ENCODE data around the gene PRR5. TPM values are rescaled to one million over a fixed set of nuclear protein-coding genes. Genes with fewer than 3 reads are reported as not detected.
"Not testable (repeated sequence)": the region's sequence is repeated elsewhere in the genome, so short reads cannot be mapped to it uniquely, and the experiment has no call there.

Gene PRR5
- total RNA-seq, 1 experiment from 2014 or later, result 11.3 TPM

- DNase-seq (ENCODE audit: low read depth, low spot score), result peak; percentile 52
- in situ Hi-C loops (cut with HindIII; ENCODE audit: low pct_unique_long_range_greater_than_20kb, low sequenced_read_pairs), result no loop called here
Measured at GRCh38 chr22:44669561-44669976, 32.4 kb upstream of the PRR5 start.

- in situ Hi-C loops (cut with HindIII; ENCODE audit: low pct_unique_long_range_greater_than_20kb, low sequenced_read_pairs), result no loop called here
- DNase-seq (ENCODE audit: low read depth, low spot score), result no peak
Measured at GRCh38 chr22:44670220-44670988, 31.6 kb upstream of the PRR5 start.

- in situ Hi-C loops (cut with HindIII; ENCODE audit: low pct_unique_long_range_greater_than_20kb, low sequenced_read_pairs), result no loop called here
- DNase-seq (ENCODE audit: low read depth, low spot score), result peak; percentile 71
Measured at GRCh38 chr22:44671742-44672141, 30.3 kb upstream of the PRR5 start.

GRCh38 chr22:44672632-44673031, 29.4 kb upstream of the PRR5 start:
- in situ Hi-C loops (cut with HindIII; ENCODE audit: low pct_unique_long_range_greater_than_20kb, low sequenced_read_pairs), result no loop called here
- DNase-seq (ENCODE audit: low read depth, low spot score), result no peak

GRCh38 chr22:44673406-44673805, 28.6 kb upstream of the PRR5 start:
- no peak for DNase-seq (ENCODE audit: low read depth, low spot score)
- in situ Hi-C loops (cut with HindIII; ENCODE audit: low pct_unique_long_range_greater_than_20kb, low sequenced_read_pairs), result no loop called here

- in situ Hi-C loops (cut with HindIII; ENCODE audit: low pct_unique_long_range_greater_than_20kb, low sequenced_read_pairs); DNase-seq (ENCODE audit: low read depth, low spot score): not testable (repeated sequence)
Measured at GRCh38 chr22:44676066-44676440, 26.0 kb upstream of the PRR5 start.

- in situ Hi-C loops (cut with HindIII; ENCODE audit: low pct_unique_long_range_greater_than_20kb, low sequenced_read_pairs), result no loop called here
- DNase-seq (ENCODE audit: low read depth, low spot score), result no peak
Measured at GRCh38 chr22:44676441-44677352, 25.3 kb upstream of the PRR5 start.

GRCh38 chr22:44677353-44677840, 24.6 kb upstream of the PRR5 start:
- in situ Hi-C loops (cut with HindIII; ENCODE audit: low pct_unique_long_range_greater_than_20kb, low sequenced_read_pairs), result no loop called here

GRCh38 chr22:44677871-44678555, 24.0 kb upstream of the PRR5 start:
- no peak for DNase-seq (ENCODE audit: low read depth, low spot score)
- in situ Hi-C loops (cut with HindIII; ENCODE audit: low pct_unique_long_range_greater_than_20kb, low sequenced_read_pairs), result no loop called here

More at GRCh38 chr22:44677353-44677840, 24.6 kb upstream of the PRR5 start:
- no peak for DNase-seq (ENCODE audit: low read depth, low spot score)

- in situ Hi-C loops (cut with HindIII; ENCODE audit: low pct_unique_long_range_greater_than_20kb, low sequenced_read_pairs), result no loop called here
- no peak for DNase-seq (ENCODE audit: low read depth, low spot score)
Measured at GRCh38 chr22:44678556-44679305, 23.3 kb upstream of the PRR5 start.

- DNase-seq (ENCODE audit: low read depth, low spot score); in situ Hi-C loops (cut with HindIII; ENCODE audit: low pct_unique_long_range_greater_than_20kb, low sequenced_read_pairs): not testable (repeated sequence)
Measured at GRCh38 chr22:44679306-44679647, 22.7 kb upstream of the PRR5 start.

- in situ Hi-C loops (cut with HindIII; ENCODE audit: low pct_unique_long_range_greater_than_20kb, low sequenced_read_pairs), result no loop called here
- no peak for DNase-seq (ENCODE audit: low read depth, low spot score)
Measured at GRCh38 chr22:44680058-44680457, 21.9 kb upstream of the PRR5 start.

GRCh38 chr22:44680481-44680894, 21.5 kb upstream of the PRR5 start:
- in situ Hi-C loops (cut with HindIII; ENCODE audit: low pct_unique_long_range_greater_than_20kb, low sequenced_read_pairs), result no loop called here
- DNase-seq (ENCODE audit: low read depth, low spot score), result no peak

GRCh38 chr22:44682556-44683168, 19.3 kb upstream of the PRR5 start:
- in situ Hi-C loops (cut with HindIII; ENCODE audit: low pct_unique_long_range_greater_than_20kb, low sequenced_read_pairs), result no loop called here
- no peak for DNase-seq (ENCODE audit: low read depth, low spot score)

- no peak for DNase-seq (ENCODE audit: low read depth, low spot score)
- in situ Hi-C loops (cut with HindIII; ENCODE audit: low pct_unique_long_range_greater_than_20kb, low sequenced_read_pairs), result no loop called here
Measured at GRCh38 chr22:44683237-44683636, 18.8 kb upstream of the PRR5 start.

GRCh38 chr22:44683881-44684280, 18.1 kb upstream of the PRR5 start:
- no peak for DNase-seq (ENCODE audit: low read depth, low spot score)
- in situ Hi-C loops (cut with HindIII; ENCODE audit: low pct_unique_long_range_greater_than_20kb, low sequenced_read_pairs), result no loop called here
